Natural killer cell (primary cell): ENCODE results near the gene AQP12A. TPM values are rescaled to one million over a fixed set of nuclear protein-coding genes. Genes with fewer than 3 reads are reported as not detected.
"Not testable (repeated sequence)": the region's sequence is repeated elsewhere in the genome, so short reads cannot be mapped to it uniquely, and the experiment has no call there.

Source experiments
- ATAC-seq, 3 donors: fragments of 150-1000 bp in 2 of 3; fragments of 200-7000 bp in 1 of 3; cut with Tn5 transposase; 1 replicate in 1 of 3; 2 replicates in 2 of 3; pipeline ENCODE4 v1.10.0; 2021; ENCODE audit warnings: mild to moderate bottlenecking in 2 of 3, moderate library complexity in 2 of 3
- DNase-seq, 2 donors: peaks; one replicate each; pipeline versions ENCODE4 v3.0.0 to v3.0.0-alpha.2; 2013 to 2021; ENCODE audit warnings: mixed read lengths in 1 of 2
- H3K27ac ChIP-seq: one replicate; pipeline ENCODE4 v1.5.1; 2013; ENCODE audit warnings: mild to moderate bottlenecking, low read length
- H3K27me3 ChIP-seq: one replicate; pipeline ENCODE4 v1.6.1; 2013; ENCODE audit warnings: low read length; ENCODE audit not compliant: control insufficient read depth, insufficient read depth
- H3K36me3 ChIP-seq: one replicate; pipeline ENCODE4 v1.6.1; 2013; ENCODE audit warnings: low read length; ENCODE audit not compliant: control insufficient read depth, insufficient read depth
- H3K4me1 ChIP-seq: one replicate; pipeline ENCODE4 v1.6.1; 2013; ENCODE audit warnings: low read length; ENCODE audit not compliant: control insufficient read depth, insufficient read depth
- H3K4me3 ChIP-seq: one replicate; pipeline ENCODE4 v1.5.1; 2013; ENCODE audit warnings: low read length
- H3K9me3 ChIP-seq: one replicate; pipeline ENCODE4 v1.6.1; 2013; ENCODE audit warnings: low read length; ENCODE audit not compliant: control insufficient read depth, insufficient read depth
- H3K27ac Mint-ChIP-seq, 2 donors: one replicate each; pipeline ENCODE4 v1.8.0; 2022; ENCODE audit warnings: mild to moderate bottlenecking in 2 of 2, mixed read lengths in 2 of 2, moderate library complexity in 1 of 2
- H3K27me3 Mint-ChIP-seq, 2 donors: one replicate each; pipeline ENCODE4 v1.8.0; 2022; ENCODE audit warnings: low read depth in 2 of 2, mixed read lengths in 2 of 2
- H3K36me3 Mint-ChIP-seq: one replicate; pipeline ENCODE4 v1.8.0; 2022; ENCODE audit warnings: mixed read lengths
- H3K4me1 Mint-ChIP-seq, 2 donors: one replicate each; pipeline ENCODE4 v1.8.0; 2022; ENCODE audit warnings: mixed read lengths in 2 of 2
- H3K4me3 Mint-ChIP-seq: one replicate; pipeline ENCODE4 v1.8.0; 2022; ENCODE audit warnings: mild to moderate bottlenecking, moderate library complexity, mixed read lengths
- H3K9me3 Mint-ChIP-seq, 2 donors: one replicate each; pipeline ENCODE4 v1.8.0; 2022; ENCODE audit warnings: mixed read lengths in 2 of 2
- WGBS: methylation state at CpG from one replicate; pipeline ENCODE4 v1.1.7; 2013; ENCODE audit warnings: missing lambda C conversion rate; ENCODE audit not compliant: insufficient coverage; 5-methylcytosine and 5-hydroxymethylcytosine counted together
- intact Hi-C: fragments of 100-400 bp; cut with micrococcal nuclease; formaldehyde crosslinking; loops from one replicate; pipeline ENCODE4 v1.14.2; 2022
- total RNA-seq, 4 donors: library from RNA; stranded (reverse); fragments of 120-200 nt in 1 of 4; gene quantifications; one replicate each; pipeline versions ENCODE4 v1.2.3 to v1.2.4, GENCODE V29; 2013 to 2022
- TF ChIP-seq, protein P1 (sequence below): fragments of 200-600 bp; IDR thresholded peaks from one replicate; pipeline ENCODE4 v1.8.0; 2022; ENCODE audit warnings: antibody characterized with exemption

The AQP12A gene
- total RNA-seq, 3 donors from 2014 or later (not counting 1 experiment from before 2014, with no cell fraction given), result not detected

DNA sequence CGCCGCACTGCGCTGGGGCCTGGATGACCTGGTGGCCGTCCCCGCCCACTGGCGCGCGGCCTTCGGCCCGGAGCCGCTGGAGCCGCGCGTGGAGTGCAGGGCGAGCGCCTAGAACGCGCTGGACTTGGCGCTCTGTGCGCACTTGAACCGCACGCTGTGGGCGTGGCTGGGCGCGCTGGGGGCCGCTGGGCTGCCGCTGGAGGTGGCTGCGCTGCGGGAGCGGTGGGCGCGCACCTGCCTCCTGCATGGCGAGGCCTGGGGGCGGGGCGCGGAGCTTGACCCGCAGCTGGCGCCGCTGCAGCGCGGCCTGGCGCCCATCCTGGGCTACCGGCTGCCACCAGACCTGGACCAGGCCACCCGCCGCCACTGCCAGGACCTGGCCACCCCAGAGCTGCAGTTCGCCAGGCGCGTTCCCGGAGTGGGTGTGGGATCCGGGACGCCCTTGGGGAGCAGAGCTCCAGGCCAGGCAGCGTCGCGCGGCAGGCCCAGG is 18.9 kb upstream of the AQP12A start:
- Histone ChIP-seq H3K27me3 (peaks cover 2% of the 10 kb centered on the region), H3K27ac (no peak overlapping the region), H3K4me3 (no peak overlapping the region), H3K9me3 (no peaks in the 10 kb centered on the region), H3K36me3 (no peaks in the 10 kb centered on the region), H3K4me1 (no peaks in the 10 kb centered on the region)
- TF ChIP-seq, protein P1, sequence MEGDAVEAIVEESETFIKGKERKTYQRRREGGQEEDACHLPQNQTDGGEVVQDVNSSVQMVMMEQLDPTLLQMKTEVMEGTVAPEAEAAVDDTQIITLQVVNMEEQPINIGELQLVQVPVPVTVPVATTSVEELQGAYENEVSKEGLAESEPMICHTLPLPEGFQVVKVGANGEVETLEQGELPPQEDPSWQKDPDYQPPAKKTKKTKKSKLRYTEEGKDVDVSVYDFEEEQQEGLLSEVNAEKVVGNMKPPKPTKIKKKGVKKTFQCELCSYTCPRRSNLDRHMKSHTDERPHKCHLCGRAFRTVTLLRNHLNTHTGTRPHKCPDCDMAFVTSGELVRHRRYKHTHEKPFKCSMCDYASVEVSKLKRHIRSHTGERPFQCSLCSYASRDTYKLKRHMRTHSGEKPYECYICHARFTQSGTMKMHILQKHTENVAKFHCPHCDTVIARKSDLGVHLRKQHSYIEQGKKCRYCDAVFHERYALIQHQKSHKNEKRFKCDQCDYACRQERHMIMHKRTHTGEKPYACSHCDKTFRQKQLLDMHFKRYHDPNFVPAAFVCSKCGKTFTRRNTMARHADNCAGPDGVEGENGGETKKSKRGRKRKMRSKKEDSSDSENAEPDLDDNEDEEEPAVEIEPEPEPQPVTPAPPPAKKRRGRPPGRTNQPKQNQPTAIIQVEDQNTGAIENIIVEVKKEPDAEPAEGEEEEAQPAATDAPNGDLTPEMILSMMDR, result no peak
- no peaks in the 10 kb centered on the region for H3K9me3 Mint-ChIP-seq
- WGBS, result 18% methylated on average over 55 of the region's 55 CpGs
- intact Hi-C loops, result no loop called here
- ATAC-seq (no peak), DNase-seq (no peak)
- no peak overlapping the region for H3K4me3 Mint-ChIP-seq
- H3K36me3 Mint-ChIP-seq, result no peaks in the 10 kb centered on the region
- H3K4me1 Mint-ChIP-seq, result peaks cover 0 to 6% of the 10 kb centered on the region in 2 donors
- H3K27ac Mint-ChIP-seq, result no peak overlapping the region
- peaks cover 23 to 25% of the 10 kb centered on the region in 2 donors for H3K27me3 Mint-ChIP-seq

- H3K4me3 Mint-ChIP-seq, H3K4me1 ChIP-seq: not testable (repeated sequence)
These were observed 17.0 kb upstream of the AQP12A start for GRCh38 chr2:240674461-240675184.

GRCh38 chr2:240675345-240675744 is 16.3 kb upstream of the AQP12A start:
- H3K27me3 ChIP-seq, H3K4me1 Mint-ChIP-seq, intact Hi-C loops, H3K4me1 ChIP-seq, H3K4me3 ChIP-seq, DNase-seq, H3K9me3 Mint-ChIP-seq, H3K36me3 Mint-ChIP-seq, H3K4me3 Mint-ChIP-seq, H3K9me3 ChIP-seq, H3K27ac ChIP-seq, H3K27ac Mint-ChIP-seq, H3K36me3 ChIP-seq: not testable (repeated sequence)
- peak in 2 of 3 donors; percentile 26 to 36 for ATAC-seq
- H3K27me3 Mint-ChIP-seq, result peaks cover 6 to 15% of the 10 kb centered on the region in 2 donors
- WGBS, result no CpG with 5 or more reads among the region's 24 CpGs

More at GRCh38 chr2:240674461-240675184, 17.0 kb upstream of the AQP12A start:
- H3K27ac ChIP-seq, H3K36me3 Mint-ChIP-seq, DNase-seq, H3K9me3 ChIP-seq, intact Hi-C loops, H3K4me3 ChIP-seq, H3K4me1 Mint-ChIP-seq, H3K27me3 ChIP-seq, H3K9me3 Mint-ChIP-seq, H3K36me3 ChIP-seq: not testable (repeated sequence)
- Mint-ChIP-seq H3K27ac (peak overlapping the region in 1 of 2 donors; percentile 48), H3K27me3 (peaks cover 9 to 17% of the 10 kb centered on the region in 2 donors)
- peak; percentile 8 to 84 (median 83) for ATAC-seq
- WGBS, result 42% methylated on average over 10 of the region's 16 CpGs

DNA sequence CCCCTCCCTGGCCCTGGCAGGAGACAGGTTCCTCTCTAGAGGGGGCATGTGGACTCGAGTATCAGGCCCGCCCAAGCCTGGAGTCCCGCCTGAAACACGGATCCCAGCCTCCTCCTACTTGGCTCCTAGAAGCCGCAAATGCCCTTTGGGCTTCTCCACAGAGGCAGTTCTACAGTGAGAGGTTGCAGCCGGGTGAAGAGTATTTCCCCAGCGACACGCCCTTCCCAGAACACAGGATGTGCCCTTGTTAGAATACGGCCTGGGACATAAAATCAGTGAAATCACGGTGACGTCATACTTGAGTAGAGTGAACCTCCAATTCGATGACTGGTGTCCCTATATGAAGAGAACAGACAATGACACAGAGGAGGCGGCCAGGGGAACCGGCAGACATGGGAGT is 13.6 kb upstream of the AQP12A start:
- no CpG with 5 or more reads among the region's 14 CpGs for WGBS
- H3K36me3 Mint-ChIP-seq, H3K27ac ChIP-seq, H3K4me3 Mint-ChIP-seq, H3K27ac Mint-ChIP-seq, H3K9me3 Mint-ChIP-seq, H3K27me3 ChIP-seq, H3K4me1 ChIP-seq, H3K4me3 ChIP-seq, DNase-seq, H3K9me3 ChIP-seq, ATAC-seq, H3K4me1 Mint-ChIP-seq, H3K36me3 ChIP-seq, intact Hi-C loops, H3K27me3 Mint-ChIP-seq: not testable (repeated sequence)

DNA sequence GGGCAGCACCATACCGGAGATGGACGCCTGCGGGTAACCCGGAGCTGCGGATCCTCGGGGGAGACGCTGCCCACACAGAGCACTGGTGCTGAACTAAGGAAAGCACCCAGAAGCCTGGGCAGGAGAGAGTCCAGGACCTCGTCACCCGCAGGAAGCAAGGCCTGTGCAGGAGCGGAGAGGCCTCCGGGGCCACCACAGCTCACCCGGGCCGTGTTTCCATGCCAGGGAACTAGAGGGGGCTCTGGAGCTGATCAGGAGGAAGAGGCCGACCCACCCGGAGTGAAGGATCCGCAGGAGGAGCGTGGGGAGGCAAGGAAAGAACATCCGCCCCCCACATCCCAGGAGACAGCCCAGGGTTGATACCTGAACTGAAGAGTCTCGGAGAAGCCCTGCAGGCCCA is 12.8 kb upstream of the AQP12A start:
- H3K27ac ChIP-seq, H3K4me3 Mint-ChIP-seq, intact Hi-C loops, H3K27me3 Mint-ChIP-seq, ATAC-seq, H3K9me3 ChIP-seq, H3K36me3 ChIP-seq, DNase-seq, H3K4me3 ChIP-seq, H3K4me1 Mint-ChIP-seq, H3K27me3 ChIP-seq, H3K27ac Mint-ChIP-seq, H3K9me3 Mint-ChIP-seq, H3K36me3 Mint-ChIP-seq, H3K4me1 ChIP-seq: not testable (repeated sequence)
- WGBS, result no CpG with 5 or more reads among the region's 19 CpGs

- ATAC-seq, H3K27ac ChIP-seq, H3K4me1 ChIP-seq, H3K4me1 Mint-ChIP-seq, H3K4me3 Mint-ChIP-seq, H3K9me3 ChIP-seq, intact Hi-C loops, H3K36me3 ChIP-seq, DNase-seq, H3K27me3 ChIP-seq, H3K4me3 ChIP-seq, H3K36me3 Mint-ChIP-seq, H3K9me3 Mint-ChIP-seq, H3K27me3 Mint-ChIP-seq, H3K27ac Mint-ChIP-seq: not testable (repeated sequence)
- WGBS, result no CpG with 5 or more reads among the region's 11 CpGs
These were observed 11.5 kb upstream of the AQP12A start for GRCh38 chr2:240680185-240680584.

DNA sequence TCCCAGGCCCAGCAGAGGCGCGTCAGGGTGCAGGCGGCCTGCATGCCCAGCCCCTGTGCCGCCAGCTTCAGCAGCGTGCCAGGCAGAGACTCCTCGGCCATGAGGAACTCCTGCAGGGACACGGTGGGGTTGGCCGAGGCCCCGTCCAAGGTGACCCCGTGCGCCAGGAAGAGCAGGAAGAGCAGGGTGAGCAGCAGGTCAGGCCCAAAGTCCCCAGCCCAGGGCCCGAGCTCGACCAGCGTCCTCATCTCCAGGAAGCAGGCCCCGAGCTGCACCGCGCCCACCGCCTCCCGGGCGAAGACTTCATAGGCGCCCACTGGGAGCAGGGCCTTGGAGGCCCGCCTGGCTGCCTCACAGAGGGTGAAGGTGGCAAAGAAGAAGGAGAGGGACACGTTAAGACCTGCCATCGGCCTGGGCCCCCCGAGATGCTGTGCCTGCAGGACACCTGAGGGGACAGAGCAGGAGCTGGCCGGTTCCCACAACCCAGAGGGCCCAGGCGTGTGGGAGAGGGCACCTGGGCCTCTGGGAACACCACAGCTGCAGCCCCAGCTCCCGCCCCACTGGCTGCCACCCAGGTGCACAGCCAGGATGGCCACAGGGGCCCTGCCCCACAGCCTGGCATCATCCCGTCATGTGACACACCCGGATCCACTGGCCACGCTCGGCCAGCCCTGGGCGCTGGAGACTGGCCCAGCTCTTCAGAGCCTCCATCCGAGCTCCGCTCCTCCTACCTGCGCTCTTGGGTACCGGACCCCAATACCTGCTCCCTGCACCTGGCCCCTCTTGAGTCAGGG is 9.0 kb upstream of the AQP12A start, which contains the start of gene AQP12B:
Gene AQP12B, minus strand, starts transcription at position 455 of the 794 bp plus-strand sequence. Its CDS starts 48 bp downstream, at position 407.
- H3K27me3 Mint-ChIP-seq, H3K9me3 ChIP-seq, H3K27me3 ChIP-seq, H3K36me3 Mint-ChIP-seq, H3K9me3 Mint-ChIP-seq, H3K4me3 ChIP-seq, ATAC-seq, H3K4me3 Mint-ChIP-seq, DNase-seq, H3K27ac ChIP-seq, H3K27ac Mint-ChIP-seq, H3K36me3 ChIP-seq, intact Hi-C loops: not testable (repeated sequence)
- 86% methylated on average over 27 of the region's 37 CpGs for WGBS
- H3K4me1 Mint-ChIP-seq, result peaks cover 11 to 17% of the 10 kb centered on the region in 2 donors
- peaks cover 22% of the 10 kb centered on the region for H3K4me1 ChIP-seq
